T-helper 2 cell treated with Interferon-gamma antibody and Interleukin-4, amounts not matched to agents 5 μg/mL and 100 μg/mL, for 36 hours (primary cell): ENCODE measurements around the gene CHERP.
"Not testable (repeated sequence)": the region's sequence is repeated elsewhere in the genome, so short reads cannot be mapped to it uniquely, and the experiment has no call there.

Experiments
- DNase-seq: peaks from one replicate; pipeline ENCODE4 v3.0.0; 2021; ENCODE audit warnings: low spot score
- H3K27ac Mint-ChIP-seq: one replicate; pipeline ENCODE4 v1.8.0; 2021; ENCODE audit warnings: mild to moderate bottlenecking, mixed read lengths
- H3K27me3 Mint-ChIP-seq: one replicate; pipeline ENCODE4 v1.8.0; 2021; ENCODE audit warnings: low read depth, mixed read lengths
- H3K36me3 Mint-ChIP-seq: one replicate; pipeline ENCODE4 v1.8.0; 2021; ENCODE audit warnings: low read depth, mixed read lengths
- H3K4me1 Mint-ChIP-seq: one replicate; pipeline ENCODE4 v1.8.0; 2021; ENCODE audit warnings: low read depth, mixed read lengths
- H3K4me3 Mint-ChIP-seq: one replicate; pipeline ENCODE4 v1.8.0; 2022; ENCODE audit warnings: mild to moderate bottlenecking, moderate library complexity, mixed read lengths
- H3K9me3 Mint-ChIP-seq: one replicate; pipeline ENCODE4 v1.8.0; 2021; ENCODE audit warnings: mixed read lengths

The CHERP gene

DNA sequence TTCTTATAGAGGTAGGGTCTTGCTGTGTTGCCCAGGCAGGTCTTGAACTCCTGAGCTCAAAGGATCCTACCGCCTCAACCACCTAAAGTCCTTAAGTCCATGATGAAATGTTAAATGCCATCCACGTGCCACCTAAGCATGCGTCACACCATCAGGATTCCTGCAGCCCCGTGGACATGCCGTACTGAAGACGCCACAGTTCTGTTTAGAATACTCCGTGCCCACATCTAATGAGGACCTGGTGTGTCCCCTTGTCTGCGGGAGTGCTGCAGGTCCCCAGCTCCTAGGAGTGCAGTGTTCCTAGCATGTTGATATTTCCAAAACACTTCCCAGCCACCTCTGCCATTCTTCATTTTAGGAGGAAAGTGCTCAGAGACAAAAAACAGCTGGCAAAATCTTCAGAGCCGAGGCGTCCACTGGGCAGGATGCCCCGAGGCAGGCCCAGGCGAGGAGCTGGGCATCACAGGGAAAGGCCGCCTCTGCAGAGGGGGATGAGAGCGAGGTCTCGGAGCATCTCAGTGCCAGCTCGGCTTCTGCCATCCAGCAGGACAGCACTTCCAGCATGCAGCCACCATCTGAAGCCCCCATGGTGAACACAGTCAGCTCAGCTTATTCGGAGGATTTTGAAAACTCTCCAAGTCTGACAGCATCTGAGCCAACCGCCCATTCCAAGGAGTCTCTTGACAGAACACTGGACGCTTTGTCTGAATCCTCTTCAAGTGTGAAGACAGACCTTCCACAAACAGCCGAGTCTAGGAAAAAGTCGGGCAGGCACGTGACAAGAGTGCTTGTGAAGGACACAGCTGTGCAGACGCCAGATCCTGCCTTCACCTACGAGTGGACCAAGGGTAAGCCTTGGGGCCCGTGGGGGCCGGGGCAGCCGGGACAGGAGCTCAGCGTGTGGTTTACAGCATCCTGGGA is 32.8 kb downstream of the CHERP start:
- DNase-seq: no peak
- Mint-ChIP-seq H3K27ac (no peak overlapping the region), H3K36me3 (no peaks in the 10 kb centered on the region)

DNA sequence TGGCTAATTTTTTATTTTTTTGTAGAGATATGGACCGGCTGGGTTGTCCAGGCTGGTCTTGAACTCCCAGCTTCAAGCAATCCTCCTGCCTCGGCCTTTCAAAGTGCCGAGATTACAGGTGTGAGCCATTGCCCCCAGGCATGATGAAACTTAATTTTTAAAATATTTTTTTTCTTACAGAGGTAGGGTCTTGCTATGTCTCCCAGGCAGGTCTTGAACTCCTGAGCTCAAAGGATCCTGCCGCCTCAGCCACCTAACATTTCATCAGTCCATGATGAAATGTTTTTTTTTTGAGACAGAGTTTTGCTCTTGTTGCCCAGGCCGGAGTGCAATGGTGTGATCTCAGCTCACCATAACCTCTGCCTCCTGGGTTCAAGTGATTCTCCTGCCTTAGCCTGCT is 33.7 kb downstream of the CHERP start:
- Mint-ChIP-seq H3K36me3 (no peaks in the 10 kb centered on the region), H3K27me3 (no peaks in the 10 kb centered on the region), H3K9me3 (no peaks in the 10 kb centered on the region), H3K4me3 (no peak overlapping the region), H3K4me1 (no peaks in the 10 kb centered on the region), H3K27ac (no peak overlapping the region)
- DNase-seq: no peak

More for the DNA sequence above, 32.8 kb downstream of the CHERP start:
- no peaks in the 10 kb centered on the region for H3K9me3 Mint-ChIP-seq
- no peaks in the 10 kb centered on the region for H3K27me3 Mint-ChIP-seq
- no peak overlapping the region for H3K4me3 Mint-ChIP-seq
- H3K4me1 Mint-ChIP-seq: no peaks in the 10 kb centered on the region

DNA sequence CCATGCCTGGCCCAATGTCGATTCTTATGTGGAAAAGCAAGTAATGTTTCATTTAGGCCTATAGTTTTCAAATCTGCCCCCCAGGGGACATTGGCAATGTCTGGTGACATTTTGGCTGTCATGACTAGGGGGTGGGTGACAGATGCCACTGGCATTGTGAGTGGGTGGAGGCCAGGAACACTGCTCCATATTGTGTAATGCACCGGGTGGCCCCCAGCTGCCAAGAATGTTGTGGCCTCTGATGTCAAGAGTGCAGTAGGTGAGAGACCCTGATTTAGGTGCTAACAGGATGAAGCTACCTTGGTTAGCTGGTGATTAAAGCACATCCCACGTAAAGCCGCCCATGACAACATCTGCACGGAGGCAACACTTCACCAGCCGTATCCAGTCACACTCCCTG is 35.3 kb downstream of the CHERP start:
- no peak for DNase-seq
- Mint-ChIP-seq H3K36me3 (no peaks in the 10 kb centered on the region), H3K4me3 (no peak overlapping the region), H3K4me1 (no peaks in the 10 kb centered on the region), H3K27me3 (no peaks in the 10 kb centered on the region), H3K9me3 (no peaks in the 10 kb centered on the region), H3K27ac (no peak overlapping the region)

DNA sequence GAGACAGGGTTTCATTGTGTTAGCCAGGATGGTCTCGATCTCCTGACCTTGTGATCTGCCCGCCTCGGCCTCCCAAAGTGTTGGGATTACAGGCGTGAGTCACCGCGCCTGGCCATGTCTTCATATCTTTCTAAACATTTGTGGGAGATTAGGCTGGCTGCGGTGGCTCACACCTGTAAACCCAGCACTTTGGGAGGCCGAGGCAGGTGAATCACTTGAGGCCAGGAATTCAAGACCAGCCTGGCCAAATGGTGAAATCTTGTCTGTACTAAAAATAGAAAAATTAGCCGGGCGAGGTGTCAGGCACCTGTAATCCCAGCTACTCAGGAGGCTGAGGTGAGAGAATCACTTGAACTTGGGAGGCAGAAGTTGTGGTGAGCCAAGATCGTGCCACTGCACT is 36.1 kb downstream of the CHERP start:
- H3K27me3 Mint-ChIP-seq, H3K27ac Mint-ChIP-seq, H3K9me3 Mint-ChIP-seq: not testable (repeated sequence)

DNA sequence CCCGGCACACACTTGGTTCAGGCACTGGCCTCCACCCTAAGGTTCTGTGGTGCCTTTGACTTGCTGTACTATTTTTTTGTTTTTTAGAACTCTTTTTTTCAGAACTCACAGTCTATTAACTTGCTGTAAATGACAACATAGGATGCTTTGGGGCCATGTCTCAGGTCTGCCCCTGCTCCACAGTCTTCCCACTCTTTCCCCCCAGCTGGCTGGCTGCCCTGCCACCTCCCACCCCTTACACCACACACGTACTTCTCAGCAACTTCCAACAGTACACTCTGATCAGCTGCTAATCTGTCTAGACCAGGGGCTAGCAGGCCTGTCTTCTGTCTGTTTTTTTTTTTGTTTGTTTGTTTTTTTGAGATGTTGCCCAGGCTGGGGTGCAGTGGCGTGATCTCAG is 38.0 kb downstream of the CHERP start:
- H3K4me3 Mint-ChIP-seq: no peak overlapping the region
- no peaks in the 10 kb centered on the region for H3K9me3 Mint-ChIP-seq
- no peaks in the 10 kb centered on the region for H3K27me3 Mint-ChIP-seq
- no peaks in the 10 kb centered on the region for H3K4me1 Mint-ChIP-seq
- DNase-seq: no peak
- peaks cover 2% of the 10 kb centered on the region for H3K36me3 Mint-ChIP-seq
- no peak overlapping the region for H3K27ac Mint-ChIP-seq

More for the DNA sequence above, 36.1 kb downstream of the CHERP start:
- H3K4me1 Mint-ChIP-seq, DNase-seq, H3K4me3 Mint-ChIP-seq, H3K36me3 Mint-ChIP-seq: not testable (repeated sequence)

DNA sequence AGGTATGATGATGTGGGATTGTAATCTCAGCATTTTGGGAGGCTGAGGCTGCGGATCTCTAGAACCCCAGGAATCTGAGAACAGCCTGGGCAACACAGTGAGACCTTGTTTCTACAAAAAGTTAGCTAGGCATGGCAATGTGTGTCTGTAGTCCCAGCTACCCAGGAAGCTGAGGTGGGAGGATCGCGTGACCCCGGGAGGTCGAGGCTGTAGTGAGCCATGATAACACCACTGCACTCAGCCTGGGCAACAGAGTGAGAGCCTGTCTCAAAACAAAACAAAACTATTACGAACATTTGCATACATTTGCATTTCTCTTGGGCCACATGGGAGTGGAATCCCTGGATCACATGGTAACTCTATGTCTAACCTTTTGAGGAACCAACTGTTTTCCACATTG is 44.4 kb downstream of the CHERP start:
- no peak for DNase-seq
- Mint-ChIP-seq H3K27ac (no peak overlapping the region), H3K27me3 (no peaks in the 10 kb centered on the region), H3K4me1 (peaks cover 11% of the 10 kb centered on the region), H3K9me3 (no peaks in the 10 kb centered on the region), H3K36me3 (peaks cover 8% of the 10 kb centered on the region), H3K4me3 (peak overlapping the region; percentile 69)

DNA sequence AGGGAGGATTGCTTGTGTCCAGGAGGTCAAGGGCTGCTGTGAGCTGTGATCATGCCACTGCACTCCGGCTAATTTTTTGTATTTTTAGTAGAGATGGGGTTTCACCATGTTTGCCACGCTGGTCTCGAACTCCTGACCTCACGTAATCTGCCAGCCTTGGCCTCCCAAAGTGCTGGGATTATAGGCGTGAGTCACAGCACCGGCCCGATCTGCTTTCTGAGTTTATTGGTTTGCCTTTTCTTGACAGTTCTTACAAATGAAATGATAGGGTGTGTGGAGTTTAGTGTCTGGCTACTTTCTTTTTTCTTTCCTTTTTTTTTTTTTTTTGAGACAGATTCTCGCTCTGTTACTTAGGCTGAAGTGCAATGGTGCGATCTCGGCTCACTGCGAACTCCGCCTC is 45.2 kb downstream of the CHERP start:
- peaks cover 11% of the 10 kb centered on the region for H3K4me1 Mint-ChIP-seq
- peaks cover 8% of the 10 kb centered on the region for H3K36me3 Mint-ChIP-seq
- H3K27ac Mint-ChIP-seq: no peak overlapping the region
- no peaks in the 10 kb centered on the region for H3K9me3 Mint-ChIP-seq
- H3K4me3 Mint-ChIP-seq: peak overlapping the region; percentile 98
- no peak for DNase-seq
- no peaks in the 10 kb centered on the region for H3K27me3 Mint-ChIP-seq

DNA sequence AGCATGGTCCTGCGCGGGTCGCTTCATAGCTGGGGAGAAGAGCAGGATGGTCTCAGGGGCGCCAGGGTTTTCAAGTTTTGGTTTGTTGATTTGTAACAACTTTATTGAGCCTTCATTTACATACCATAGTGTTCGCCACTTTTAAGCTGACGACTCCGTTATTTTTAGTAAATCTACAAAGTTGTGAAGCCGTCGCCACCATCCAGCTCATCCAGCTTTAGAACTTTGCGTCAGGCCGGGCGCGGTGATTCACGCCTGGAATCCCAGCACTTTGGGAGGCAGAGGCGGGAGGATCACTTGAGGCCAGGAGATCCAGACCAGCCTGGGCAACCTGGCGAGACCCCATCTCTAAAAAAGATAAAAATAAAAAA is 45.6 kb downstream of the CHERP start:
- no peaks in the 10 kb centered on the region for H3K27me3 Mint-ChIP-seq
- peaks cover 8% of the 10 kb centered on the region for H3K36me3 Mint-ChIP-seq
- H3K4me3 Mint-ChIP-seq: peak overlapping the region; percentile 98
- H3K9me3 Mint-ChIP-seq: no peaks in the 10 kb centered on the region
- peaks cover 11% of the 10 kb centered on the region for H3K4me1 Mint-ChIP-seq
- no peak for DNase-seq
- H3K27ac Mint-ChIP-seq: peak overlapping the region; percentile 84

DNA sequence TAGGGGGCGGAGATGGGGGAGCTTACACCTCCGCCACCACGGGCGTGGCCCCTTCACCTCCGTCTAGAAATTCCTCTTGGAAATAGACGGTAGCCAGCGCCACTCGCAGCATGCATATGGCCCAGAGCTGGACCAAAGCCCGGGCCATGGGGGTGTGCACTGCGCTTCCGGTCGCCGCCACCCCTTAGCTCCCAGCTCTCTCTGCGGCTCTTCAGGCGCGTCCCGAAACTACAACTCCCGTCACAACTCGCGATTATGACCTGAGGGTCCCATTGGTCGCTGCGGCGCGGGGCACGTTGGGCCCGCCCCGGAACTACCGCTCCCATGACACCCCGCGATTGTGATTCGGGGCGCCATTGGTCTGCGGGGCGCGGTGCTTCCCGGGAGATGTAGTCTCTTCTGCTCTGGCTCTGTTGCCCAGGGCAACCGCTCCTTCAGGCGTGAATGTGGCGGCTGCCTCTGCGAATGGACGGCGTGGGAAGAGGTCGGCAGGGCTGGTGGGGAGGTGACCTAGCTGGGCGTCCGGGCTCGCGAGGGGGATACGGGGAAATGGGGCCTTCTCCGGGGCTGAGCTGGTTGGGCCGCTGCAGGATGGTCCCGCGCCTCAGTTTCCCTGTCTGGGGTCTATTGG is 46.1 kb downstream of the CHERP start, which contains the start of the genes C19orf44 and CALR3:
Gene C19orf44, plus strand, starts transcription at position 413 of the 631 bp plus-strand sequence. CDS start 4,399 bp downstream, outside the sequence.
Gene CALR3, minus strand, starts transcription at position 186 of the 631 bp plus-strand sequence. Its CDS starts 38 bp downstream, at position 148.
- peak within 1 kb of the TSS; percentile 84 for H3K27ac Mint-ChIP-seq
- H3K27me3 Mint-ChIP-seq: no peaks in the 10 kb centered on the region
- no peaks in the 10 kb centered on the region for H3K9me3 Mint-ChIP-seq
- H3K36me3 Mint-ChIP-seq: peaks cover 6% of the 10 kb centered on the region
- DNase-seq: peak; percentile 99
- H3K4me1 Mint-ChIP-seq: peaks cover 11% of the 10 kb centered on the region
- peak within 1 kb of the TSS; percentile 98 for H3K4me3 Mint-ChIP-seq

DNA sequence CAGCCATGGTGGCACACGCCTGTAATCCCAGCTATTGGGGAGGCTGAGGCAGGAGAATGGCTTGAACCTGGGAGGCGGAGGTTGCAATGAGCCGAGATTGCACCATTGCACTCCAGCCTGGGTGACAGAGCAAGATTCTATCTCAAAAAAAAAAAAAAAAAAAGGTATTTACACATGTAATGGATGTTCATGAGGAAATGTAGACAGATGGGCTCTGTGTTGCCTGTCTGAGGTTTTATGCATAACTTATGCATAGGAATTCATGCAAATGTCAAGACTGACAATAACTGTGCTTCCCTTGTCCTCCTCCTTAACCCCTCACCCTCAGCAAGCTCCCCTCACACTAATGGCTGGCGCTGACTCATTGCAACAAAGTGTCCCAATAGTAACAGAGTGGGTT is 55.8 kb downstream of the CHERP start:
- H3K36me3 Mint-ChIP-seq, H3K4me1 Mint-ChIP-seq, H3K4me3 Mint-ChIP-seq, H3K9me3 Mint-ChIP-seq, H3K27me3 Mint-ChIP-seq, DNase-seq, H3K27ac Mint-ChIP-seq: not testable (repeated sequence)

DNA sequence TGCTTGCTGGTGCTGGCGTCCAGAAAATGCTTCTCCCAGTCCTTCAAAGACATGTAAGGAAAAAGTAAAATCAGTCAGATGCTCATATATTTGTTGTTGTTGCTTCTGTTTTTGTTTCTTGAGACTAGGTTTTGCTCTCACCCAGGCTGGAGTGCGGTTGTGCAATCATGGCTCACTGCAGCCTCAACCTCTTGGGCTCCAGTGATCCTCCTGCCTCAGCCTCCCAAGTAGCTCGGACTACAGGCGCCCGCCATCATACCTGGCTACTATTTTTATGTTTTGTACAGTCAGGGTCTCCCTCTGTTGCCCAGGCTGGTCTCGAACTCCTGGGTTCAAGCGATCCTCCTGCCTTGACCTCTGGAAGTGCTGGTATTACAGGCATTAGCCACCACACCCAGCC is 59.5 kb downstream of the CHERP start:
- Mint-ChIP-seq H3K27me3 (no peaks in the 10 kb centered on the region), H3K4me1 (no peaks in the 10 kb centered on the region), H3K36me3 (no peaks in the 10 kb centered on the region)

DNA sequence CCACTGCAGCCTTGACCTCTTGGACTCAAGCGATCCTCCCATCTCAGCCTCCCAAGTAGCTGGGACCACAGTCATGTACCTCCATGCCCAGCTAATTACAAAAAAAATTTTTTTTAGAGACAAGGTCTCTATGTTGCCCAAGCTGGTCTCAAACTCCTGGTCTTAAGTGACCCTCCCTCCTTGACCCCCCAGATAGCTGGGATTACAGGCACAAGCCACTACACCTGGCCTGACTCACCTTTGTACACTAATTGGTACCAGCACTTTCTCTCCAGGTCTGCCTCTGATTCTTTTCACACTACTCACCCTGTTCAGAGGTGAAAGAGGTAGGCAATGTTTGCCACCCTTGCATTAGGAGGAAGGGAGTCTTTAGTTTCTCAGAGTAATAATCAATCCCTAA is 64.9 kb downstream of the CHERP start:
- peaks cover 5% of the 10 kb centered on the region for H3K9me3 Mint-ChIP-seq
- no peaks in the 10 kb centered on the region for H3K4me1 Mint-ChIP-seq
- H3K27me3 Mint-ChIP-seq: peaks cover 5% of the 10 kb centered on the region
- no peak overlapping the region for H3K27ac Mint-ChIP-seq
- H3K4me3 Mint-ChIP-seq: no peak overlapping the region
- H3K36me3 Mint-ChIP-seq: no peaks in the 10 kb centered on the region
- DNase-seq: no peak

More for the DNA sequence above, 59.5 kb downstream of the CHERP start:
- Mint-ChIP-seq H3K9me3 (no peaks in the 10 kb centered on the region), H3K4me3 (no peak overlapping the region), H3K27ac (no peak overlapping the region)
- no peak for DNase-seq

DNA sequence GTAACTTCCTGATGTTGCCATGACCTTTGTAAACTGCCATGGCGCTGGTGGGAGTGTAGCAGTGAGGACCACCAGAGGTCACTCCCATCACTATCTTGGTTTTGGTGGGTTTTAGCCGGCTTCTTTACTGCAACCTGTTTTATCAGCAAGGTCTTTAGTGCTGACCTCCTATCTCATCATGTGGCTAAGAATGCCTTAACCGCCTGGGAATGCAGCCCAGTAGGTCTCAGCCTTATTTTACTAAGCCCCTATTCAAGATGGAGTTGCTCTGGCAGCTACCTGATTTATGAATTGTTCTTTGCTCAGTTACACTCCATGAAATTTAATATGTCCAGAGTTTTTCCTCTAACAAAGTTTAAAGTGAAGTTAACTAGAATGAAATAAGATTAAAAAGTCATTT is 65.8 kb downstream of the CHERP start:
- no peak for DNase-seq
- Mint-ChIP-seq H3K4me3 (no peak overlapping the region), H3K4me1 (no peaks in the 10 kb centered on the region), H3K9me3 (peaks cover 5% of the 10 kb centered on the region), H3K27me3 (peaks cover 5% of the 10 kb centered on the region), H3K27ac (no peak overlapping the region), H3K36me3 (no peaks in the 10 kb centered on the region)

DNA sequence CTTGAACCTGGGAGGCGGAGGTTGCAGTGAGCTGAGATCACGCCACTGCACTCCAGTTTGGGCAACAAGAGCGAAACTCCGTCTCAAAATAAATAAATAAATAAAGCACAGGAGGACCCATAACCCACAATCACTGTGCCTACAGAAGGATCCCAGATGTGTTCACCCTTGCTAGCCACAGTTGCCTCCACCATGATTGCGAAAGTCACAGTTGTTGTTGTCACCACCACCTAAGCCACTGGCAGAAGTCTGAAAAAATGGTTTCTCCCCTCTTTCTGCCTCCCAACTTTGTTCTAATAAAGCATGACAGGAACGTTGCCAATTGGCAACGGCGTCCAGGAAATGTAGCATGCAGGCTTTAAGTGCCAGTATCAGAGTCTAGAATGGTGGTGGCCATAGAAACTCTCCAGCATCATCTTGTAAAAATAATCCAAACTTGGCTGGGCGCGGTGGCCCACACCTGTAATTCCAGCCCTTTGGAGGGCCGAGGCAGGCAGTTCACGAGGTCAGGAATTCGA is 68.3 kb downstream of the CHERP start:
- no peak for DNase-seq
- peaks cover 21% of the 10 kb centered on the region for H3K4me1 Mint-ChIP-seq
- H3K4me3 Mint-ChIP-seq: no peak overlapping the region
- peaks cover 5% of the 10 kb centered on the region for H3K27me3 Mint-ChIP-seq
- H3K36me3 Mint-ChIP-seq: peaks cover 7% of the 10 kb centered on the region
- peaks cover 5% of the 10 kb centered on the region for H3K9me3 Mint-ChIP-seq
- no peak overlapping the region for H3K27ac Mint-ChIP-seq
